CD4-positive, alpha-beta memory T cell (primary cell): ENCODE data around the gene MARCHF3. TPM values are rescaled to one million over a fixed set of nuclear protein-coding genes. Genes with fewer than 3 reads are reported as not detected.

Source experiments
- CTCF ChIA-PET: fragments of 350-600 bp; sonication (Branson Sonifier 250); formaldehyde crosslinking; loops from one replicate; lab custom pipeline; 2021; ENCODE audit warnings: inconsistent platforms; ENCODE audit not compliant: partially characterized antibody; lab: Charles Lee
- POLR2A ChIA-PET: fragments of 350-600 bp; sonication (Branson Sonifier 250); formaldehyde crosslinking; loops from one replicate; lab custom pipeline; 2021; ENCODE audit not compliant: partially characterized antibody; lab: Charles Lee
- DNase-seq, 5 donors: peaks; one replicate each; pipeline versions ENCODE4 v3.0.0 to v3.0.0-alpha.2; 2020 to 2022; ENCODE audit warnings: mixed read lengths in 1 of 5
- H3K27ac ChIP-seq: one replicate; pipeline ENCODE4 v1.7.0; 2013; ENCODE audit warnings: low read depth, low read length
- H3K27me3 ChIP-seq: 2 replicates; pipeline ENCODE4 v1.7.0; 2013; ENCODE audit warnings: mild to moderate bottlenecking, low read length, moderate library complexity; ENCODE audit not compliant: insufficient read depth
- H3K36me3 ChIP-seq: 2 replicates; pipeline ENCODE4 v1.7.0; 2013; ENCODE audit warnings: mild to moderate bottlenecking, low read length, moderate library complexity; ENCODE audit not compliant: insufficient read depth
- H3K4me1 ChIP-seq: 2 replicates; pipeline ENCODE4 v1.7.0; 2013; ENCODE audit warnings: mild to moderate bottlenecking, low read length, moderate library complexity; ENCODE audit not compliant: insufficient read depth
- H3K4me3 ChIP-seq, 2 donors: one replicate each; pipeline ENCODE4 v1.7.0; 2013; ENCODE audit warnings: low read length in 2 of 2, mild to moderate bottlenecking in 1 of 2
- H3K9me3 ChIP-seq, 2 donors: one replicate each; pipeline ENCODE4 v1.7.0; 2013; ENCODE audit warnings: low read length in 2 of 2, control low read depth in 1 of 2; ENCODE audit not compliant: control insufficient read depth in 1 of 2
- H3K27ac Mint-ChIP-seq, 7 donors: one replicate each; pipeline ENCODE4 v1.8.0; 2020 to 2021; ENCODE audit warnings: mixed read lengths in 7 of 7, mild to moderate bottlenecking in 6 of 7, inconsistent platforms in 3 of 7, moderate library complexity in 3 of 7
- H3K27me3 Mint-ChIP-seq, 2 donors: one replicate each; pipeline ENCODE4 v1.8.0; 2020 to 2021; ENCODE audit warnings: mixed read lengths in 2 of 2
- H3K36me3 Mint-ChIP-seq, 2 donors: one replicate each; pipeline ENCODE4 v1.8.0; 2020 to 2021; ENCODE audit warnings: mixed read lengths in 2 of 2, inconsistent platforms in 1 of 2, mild to moderate bottlenecking in 1 of 2
- H3K4me1 Mint-ChIP-seq, 4 donors: one replicate each; pipeline ENCODE4 v1.8.0; 2020 to 2021; ENCODE audit warnings: mixed read lengths in 4 of 4, mild to moderate bottlenecking in 1 of 4
- H3K4me3 Mint-ChIP-seq, 8 donors: one replicate each; pipeline ENCODE4 v1.8.0; 2020 to 2021; ENCODE audit warnings: mixed read lengths in 8 of 8, mild to moderate bottlenecking in 7 of 8, moderate library complexity in 6 of 8, inconsistent platforms in 3 of 8
- H3K9me3 Mint-ChIP-seq, 8 donors: one replicate each; pipeline ENCODE4 v1.8.0; 2020 to 2021; ENCODE audit warnings: mixed read lengths in 8 of 8, mild to moderate bottlenecking in 5 of 8, inconsistent platforms in 3 of 8, moderate library complexity in 1 of 8
- intact Hi-C: fragments of 100-400 bp; cut with micrococcal nuclease; formaldehyde crosslinking; loops from one replicate; pipeline ENCODE4 v1.15.1; 2023
- polyA plus RNA-seq, 2 donors: library from polyadenylated mRNA; unstranded; fragments of 300-500 nt; fragmentation: Illumina TruSeq; gene quantifications; one replicate each; pipeline ENCODE4 v1.2.3, GENCODE V29; 2021
- total RNA-seq, 2 experiments: library from RNA; stranded (reverse); gene quantifications; one replicate each; pipeline ENCODE4 v1.2.3, GENCODE V29; 2021

MARCHF3 gene
- total and polyA plus RNA-seq, 4 experiments from 2014 or later: 3.2 to 7.5 (median 4.4) TPM

GRCh38 chr5:126969548-126969947, 60.8 kb downstream of the MARCHF3 start:
- Mint-ChIP-seq H3K36me3 (no peaks in the 10 kb centered on the region), H3K27ac (no peak overlapping the region), H3K27me3 (no peaks in the 10 kb centered on the region), H3K4me1 (peaks cover 19 to 28% (median 22%) of the 10 kb centered on the region in 4 donors), H3K9me3 (no peaks in the 10 kb centered on the region), H3K4me3 (no peak overlapping the region)
- POLR2A ChIA-PET: no interaction called here
- Histone ChIP-seq H3K27ac (no peak overlapping the region), H3K4me1 (peaks cover 22% of the 10 kb centered on the region), H3K36me3 (no peaks in the 10 kb centered on the region), H3K4me3 (no peak overlapping the region), H3K27me3 (no peaks in the 10 kb centered on the region), H3K9me3 (no peaks in the 10 kb centered on the region)
- intact Hi-C loops: no loop called here
- CTCF ChIA-PET: no interaction called here
- no peak for DNase-seq

GRCh38 chr5:126967808-126968466, 62.4 kb downstream of the MARCHF3 start:
- no peaks in the 10 kb centered on the region for H3K27me3 Mint-ChIP-seq
- H3K4me3 ChIP-seq: no peak overlapping the region
- H3K36me3 ChIP-seq: no peaks in the 10 kb centered on the region
- no peak overlapping the region for H3K4me3 Mint-ChIP-seq
- CTCF ChIA-PET: no interaction called here
- H3K36me3 Mint-ChIP-seq: no peaks in the 10 kb centered on the region
- no peak for DNase-seq
- no peaks in the 10 kb centered on the region for H3K9me3 Mint-ChIP-seq
- H3K27ac ChIP-seq: no peak overlapping the region
- H3K4me1 ChIP-seq: peaks cover 16% of the 10 kb centered on the region
- intact Hi-C loops: no loop called here
- no peaks in the 10 kb centered on the region for H3K9me3 ChIP-seq
- H3K27ac Mint-ChIP-seq: no peak overlapping the region
- POLR2A ChIA-PET: no interaction called here
- no peaks in the 10 kb centered on the region for H3K27me3 ChIP-seq
- H3K4me1 Mint-ChIP-seq: peaks cover 13 to 21% (median 15%) of the 10 kb centered on the region in 4 donors

DNA sequence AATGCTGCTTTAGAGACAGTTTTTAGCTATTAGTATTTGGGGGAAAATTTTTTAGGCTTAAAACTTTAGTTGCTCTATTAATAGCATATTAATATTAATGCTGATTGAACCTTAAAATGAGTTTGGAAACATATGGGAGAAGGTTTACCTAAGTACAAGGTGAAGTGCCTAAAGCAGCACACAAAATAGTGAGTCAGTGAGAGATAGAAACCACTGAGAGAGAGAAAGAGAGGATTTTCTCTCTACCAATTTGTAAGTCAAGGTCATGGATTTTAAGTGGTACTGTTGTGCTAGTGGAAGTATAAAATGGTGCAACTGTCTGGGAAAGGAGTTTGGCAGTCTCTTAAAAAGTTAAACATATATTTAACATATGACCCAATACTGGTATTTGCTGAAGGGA, 64.9 kb downstream of the MARCHF3 start:
- no peak for DNase-seq
- ChIA-PET POLR2A (no interaction called here), CTCF (interaction anchor here (0.7 kb wide), 1 partner anchor 166 kb away, joined by 4 read pairs; no protein-coding TSS in a partner anchor)
- intact Hi-C loops: no loop called here
- Mint-ChIP-seq H3K27ac (no peak overlapping the region), H3K36me3 (no peaks in the 10 kb centered on the region), H3K9me3 (no peaks in the 10 kb centered on the region), H3K27me3 (no peaks in the 10 kb centered on the region), H3K4me1 (no peaks in the 10 kb centered on the region), H3K4me3 (no peak overlapping the region)
- Histone ChIP-seq H3K27ac (no peak overlapping the region), H3K36me3 (no peaks in the 10 kb centered on the region), H3K4me3 (no peak overlapping the region), H3K9me3 (no peaks in the 10 kb centered on the region), H3K4me1 (no peaks in the 10 kb centered on the region), H3K27me3 (no peaks in the 10 kb centered on the region)

- Histone ChIP-seq H3K36me3 (no peaks in the 10 kb centered on the region), H3K27ac (no peak overlapping the region), H3K4me1 (no peaks in the 10 kb centered on the region), H3K4me3 (no peak overlapping the region), H3K27me3 (no peaks in the 10 kb centered on the region), H3K9me3 (no peaks in the 10 kb centered on the region)
- Mint-ChIP-seq H3K36me3 (no peaks in the 10 kb centered on the region), H3K27me3 (no peaks in the 10 kb centered on the region), H3K9me3 (no peaks in the 10 kb centered on the region), H3K4me1 (no peaks in the 10 kb centered on the region), H3K27ac (no peak overlapping the region), H3K4me3 (no peak overlapping the region)
- CTCF ChIA-PET: interaction anchor here (0.7 kb wide), 1 partner anchor 166 kb away, joined by 4 read pairs; no protein-coding TSS in a partner anchor
- no peak for DNase-seq
- intact Hi-C loops: no loop called here
- POLR2A ChIA-PET: no interaction called here
Observed at GRCh38 chr5:126965061-126965475, 65.3 kb downstream of the MARCHF3 start.

DNA sequence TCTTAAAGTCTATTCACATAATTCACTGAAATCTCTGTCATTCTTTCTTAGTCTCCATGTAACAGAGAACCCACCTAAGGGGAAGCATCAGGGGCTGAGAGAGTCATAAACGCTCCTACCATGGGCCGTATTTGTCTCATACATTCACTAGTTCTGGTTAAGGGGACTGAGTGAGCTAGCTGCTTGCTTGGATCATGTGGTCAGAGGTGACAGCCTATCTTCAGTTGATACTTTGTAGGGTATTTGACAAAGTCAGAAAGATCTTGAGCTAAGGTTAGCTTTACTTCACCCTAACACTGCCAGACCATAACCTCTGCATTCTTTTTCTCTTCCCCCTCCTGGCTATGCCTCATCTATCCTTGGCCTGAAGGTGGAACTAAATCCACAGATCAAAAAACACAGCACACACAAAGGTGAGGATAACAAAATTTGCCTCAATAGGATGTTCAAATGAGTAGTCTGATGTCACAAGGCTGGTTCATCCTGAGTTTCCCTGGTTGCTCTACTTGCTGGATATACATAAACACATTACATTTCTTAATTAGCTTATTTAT, 66.5 kb downstream of the MARCHF3 start:
- intact Hi-C loops: no loop called here
- no peak overlapping the region for H3K27ac Mint-ChIP-seq
- H3K4me1 Mint-ChIP-seq: no peaks in the 10 kb centered on the region

GRCh38 chr5:126961702-126962101, 68.7 kb downstream of the MARCHF3 start:
- no peaks in the 10 kb centered on the region for H3K9me3 ChIP-seq
- H3K27ac ChIP-seq: no peak overlapping the region
- H3K4me1 ChIP-seq: no peaks in the 10 kb centered on the region
- Mint-ChIP-seq H3K27ac (no peak overlapping the region), H3K9me3 (no peaks in the 10 kb centered on the region), H3K4me3 (no peak overlapping the region), H3K27me3 (no peaks in the 10 kb centered on the region), H3K4me1 (no peaks in the 10 kb centered on the region), H3K36me3 (no peaks in the 10 kb centered on the region)
- ChIA-PET POLR2A (no interaction called here), CTCF (no interaction called here)
- no peaks in the 10 kb centered on the region for H3K27me3 ChIP-seq
- DNase-seq: no peak
- H3K4me3 ChIP-seq: no peak overlapping the region
- H3K36me3 ChIP-seq: no peaks in the 10 kb centered on the region
- intact Hi-C loops: no loop called here

More for the DNA sequence above, 66.5 kb downstream of the MARCHF3 start:
- no peak overlapping the region for H3K4me3 ChIP-seq
- no peaks in the 10 kb centered on the region for H3K27me3 Mint-ChIP-seq
- no peaks in the 10 kb centered on the region for H3K27me3 ChIP-seq
- no peaks in the 10 kb centered on the region for H3K9me3 Mint-ChIP-seq
- CTCF ChIA-PET: no interaction called here
- POLR2A ChIA-PET: no interaction called here
- no peaks in the 10 kb centered on the region for H3K36me3 ChIP-seq
- no peaks in the 10 kb centered on the region for H3K4me1 ChIP-seq
- no peak overlapping the region for H3K27ac ChIP-seq
- no peaks in the 10 kb centered on the region for H3K9me3 ChIP-seq
- no peak overlapping the region for H3K4me3 Mint-ChIP-seq
- H3K36me3 Mint-ChIP-seq: no peaks in the 10 kb centered on the region
- no peak for DNase-seq

GRCh38 chr5:126961128-126961527, 69.2 kb downstream of the MARCHF3 start:
- intact Hi-C loops: no loop called here
- no peaks in the 10 kb centered on the region for H3K27me3 Mint-ChIP-seq
- POLR2A ChIA-PET: no interaction called here
- H3K4me1 ChIP-seq: no peaks in the 10 kb centered on the region
- CTCF ChIA-PET: no interaction called here
- no peaks in the 10 kb centered on the region for H3K27me3 ChIP-seq
- no peak for DNase-seq
- no peaks in the 10 kb centered on the region for H3K9me3 ChIP-seq
- no peak overlapping the region for H3K4me3 Mint-ChIP-seq
- H3K4me1 Mint-ChIP-seq: no peaks in the 10 kb centered on the region
- H3K9me3 Mint-ChIP-seq: no peaks in the 10 kb centered on the region
- H3K27ac Mint-ChIP-seq: no peak overlapping the region
- no peak overlapping the region for H3K4me3 ChIP-seq
- H3K36me3 ChIP-seq: no peaks in the 10 kb centered on the region
- H3K36me3 Mint-ChIP-seq: no peaks in the 10 kb centered on the region
- no peak overlapping the region for H3K27ac ChIP-seq
